Keratinocyte (primary cell): Measurements from ENCODE around the gene GOLGA2.

Source experiments
- CTCF ChIP-seq, 3 experiments: IDR thresholded peaks in 1 of 3; conservative IDR thresholded peaks in 1 of 3; optimal IDR thresholded peaks in 1 of 3; 2 replicates in 2 of 3; 3 replicates in 1 of 3; pipeline versions ENCODE3 to v1.5.1; 2011; ENCODE audit warnings: low read length in 3 of 3, mild to moderate bottlenecking in 3 of 3, moderate library complexity in 2 of 3, control low read depth in 1 of 3, inconsistent platforms in 1 of 3; ENCODE audit not compliant: insufficient read depth in 2 of 3; ENCODE audit errors: extremely low read depth in 1 of 3
- EZH2 ChIP-seq: IDR thresholded peaks from one replicate; pipeline ENCODE4 v1.6.1; 2012; ENCODE audit warnings: inconsistent platforms, mild to moderate bottlenecking, low read length, moderate library complexity

- TF ChIP-seq CTCF (optimal IDR thresholded peaks at IDR 0.05 in 1 of 3, IDR thresholded peaks at IDR 0.05 in 1 of 3, conservative IDR thresholded peaks at IDR 0.05 in 1 of 3; ENCODE audit: extremely low read depth in 1 of 3, insufficient read depth in 2 of 3, low read length in 3 of 3) (no peak), EZH2 (no peak)
Observed at GRCh38 chr9:128276008-128276573, 284 bp upstream of the GOLGA2 start, which contains the start of gene SWI5.
